Measurements from ENCODE around the gene CARF. TPM values are rescaled to one million over a fixed set of nuclear protein-coding genes. Genes with fewer than 3 reads are reported as not detected.

CARF gene
- total RNA-seq, 1 experiment from 2014 or later, result 4.2 TPM

GRCh38 chr2:202933139-202933510, 21.1 kb downstream of the CARF start:
- intact Hi-C loops (cut with micrococcal nuclease), result no loop called here
- DNase-seq (ENCODE audit: low read depth, low spot score), result no peak
- no peak for TF ChIP-seq TCF7L2 (IDR thresholded peaks at IDR 0.05; ENCODE audit: borderline replicate concordance, extremely low read depth, insufficient read depth, insufficient read length)
- TF ChIP-seq SP1 (IDR thresholded peaks at IDR 0.05; ENCODE audit: low read depth), result no peak
- no peak for TF ChIP-seq YY1 (IDR thresholded peaks at IDR 0.05; ENCODE audit: extremely low read depth, insufficient replicate concordance, low read depth, low read length)
- ChIA-PET CTCF (no interaction called here), POLR2A (no interaction called here), RAD21 (ENCODE audit: low non-redundant PET in 1 of 2, low total read pairs in 2 of 2, uncharacterized antibody in 2 of 2, unreplicated experiment in 2 of 2) (no interaction called here)
- no peaks in the 10 kb centered on the region for H3K9me3 ChIP-seq (ENCODE audit: control insufficient read depth in 1 of 2, insufficient read depth in 1 of 2, low read depth in 1 of 2, low read length in 2 of 2)
- ATAC-seq, result no peak
- no peaks in the 10 kb centered on the region for H3K36me3 ChIP-seq (ENCODE audit: control insufficient read depth in 1 of 2, insufficient read depth in 2 of 2, low read length in 2 of 2)
- no peak overlapping the region for H3K9ac ChIP-seq (ENCODE audit: low read length)
- H3K4me3 ChIP-seq (replicated peaks in 1 of 2; ENCODE audit: low read depth in 1 of 2, low read length in 2 of 2), result no peak overlapping the region
- peaks cover 0 to 3% of the 10 kb centered on the region in 2 experiments; a peak in 2 of 4 replicates for H3K4me1 ChIP-seq (ENCODE audit: control insufficient read depth in 1 of 2, insufficient read depth in 2 of 2, low read length in 2 of 2)
- no peak overlapping the region for H2AFZ ChIP-seq (ENCODE audit: low read depth, low read length, poor library complexity, severe bottlenecking)
- H3K27me3 ChIP-seq (ENCODE audit: insufficient read depth, low read length), result no peaks in the 10 kb centered on the region
- no peaks in the 10 kb centered on the region for H3K79me2 ChIP-seq (ENCODE audit: insufficient read depth, low read length)
- BruUV-seq (replicated peaks), result no TSS peak
- H3K4me2 ChIP-seq (ENCODE audit: low read length), result no peak overlapping the region
- no peaks in the 10 kb centered on the region for H4K20me1 ChIP-seq (ENCODE audit: insufficient read depth)
- no peaks in the 10 kb centered on the region for H3K9me2 ChIP-seq (ENCODE audit: insufficient read depth)
- H3K27ac ChIP-seq (ENCODE audit: low read depth, low read length), result no peak overlapping the region

GRCh38 chr2:202933958-202934357, 21.9 kb downstream of the CARF start:
- H3K4me1 ChIP-seq (ENCODE audit: control insufficient read depth in 1 of 2, insufficient read depth in 2 of 2, low read length in 2 of 2), result peaks cover 0 to 3% of the 10 kb centered on the region in 2 experiments; a peak in 2 of 4 replicates
- no peak overlapping the region for H3K9ac ChIP-seq (ENCODE audit: low read length)
- no peak overlapping the region for H3K27ac ChIP-seq (ENCODE audit: low read depth, low read length)
- H3K79me2 ChIP-seq (ENCODE audit: insufficient read depth, low read length), result no peaks in the 10 kb centered on the region
- no peaks in the 10 kb centered on the region for H4K20me1 ChIP-seq (ENCODE audit: insufficient read depth)
- no peaks in the 10 kb centered on the region for H3K27me3 ChIP-seq (ENCODE audit: insufficient read depth, low read length)
- ChIA-PET RAD21 (ENCODE audit: low non-redundant PET in 1 of 2, low total read pairs in 2 of 2, uncharacterized antibody in 2 of 2, unreplicated experiment in 2 of 2) (no interaction called here), CTCF (no interaction called here), POLR2A (no interaction called here)
- no peak overlapping the region for H3K4me3 ChIP-seq (replicated peaks in 1 of 2; ENCODE audit: low read depth in 1 of 2, low read length in 2 of 2)
- no peak overlapping the region for H2AFZ ChIP-seq (ENCODE audit: low read depth, low read length, poor library complexity, severe bottlenecking)
- TF ChIP-seq POLR2AphosphoS5 (IDR thresholded peaks at IDR 0.05; ENCODE audit: low read depth, low read length), result no peak
- no peak for ATAC-seq
- no peak for DNase-seq (ENCODE audit: low read depth, low spot score)
- intact Hi-C loops (cut with micrococcal nuclease), result no loop called here
- no peaks in the 10 kb centered on the region for H3K9me2 ChIP-seq (ENCODE audit: insufficient read depth)
- H3K9me3 ChIP-seq (ENCODE audit: control insufficient read depth in 1 of 2, insufficient read depth in 1 of 2, low read depth in 1 of 2, low read length in 2 of 2), result no peaks in the 10 kb centered on the region
- no peak overlapping the region for H3K4me2 ChIP-seq (ENCODE audit: low read length)
- no TSS peak for BruUV-seq (replicated peaks)
- no peaks in the 10 kb centered on the region for H3K36me3 ChIP-seq (ENCODE audit: control insufficient read depth in 1 of 2, insufficient read depth in 2 of 2, low read length in 2 of 2)
